Peyer's patch (tissue), 4 donors: ENCODE data around the gene NMUR2.

ENCODE experiments used
- POLR2A ChIP-seq, 2 donors: fragments of 450-650 bp; IDR thresholded peaks; one replicate each; pipeline ENCODE4 v1.5.1; 2017; ENCODE audit warnings: antibody characterized with exemption in 2 of 2, mild to moderate bottlenecking in 2 of 2, moderate library complexity in 2 of 2
- TF ChIP-seq, protein P1 (sequence below), 6 experiments: fragments of 450-650 bp in 4 of 6; fragments of 200-600 bp in 2 of 6; sonication (generic) in 1 of 6; IDR thresholded peaks; one replicate each; pipeline ENCODE4 v1.5.1; 2017 to 2019; ENCODE audit warnings: antibody characterized with exemption in 6 of 6, mild to moderate bottlenecking in 3 of 6, moderate library complexity in 1 of 6

DNA sequence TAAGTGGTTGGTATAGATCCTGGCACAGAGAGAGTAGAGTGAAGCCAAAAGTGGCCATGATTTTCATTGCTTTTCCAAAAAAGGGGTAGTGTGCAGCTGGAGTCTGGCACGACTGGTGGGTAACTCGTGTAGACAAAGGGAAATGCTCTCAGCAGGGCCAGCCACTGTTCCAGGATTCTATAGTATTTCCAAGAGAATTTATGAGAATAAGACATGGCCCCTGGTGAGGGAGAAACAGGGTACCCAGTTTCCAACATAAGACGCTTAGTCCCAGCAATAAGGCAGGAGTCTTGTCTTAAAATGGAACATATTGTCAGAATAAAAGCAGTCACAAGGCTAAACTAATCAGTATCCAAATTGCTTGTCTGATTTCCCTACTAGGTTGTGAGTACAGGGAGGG, 52.1 kb downstream of the NMUR2 start:
- TF ChIP-seq, protein P1, sequence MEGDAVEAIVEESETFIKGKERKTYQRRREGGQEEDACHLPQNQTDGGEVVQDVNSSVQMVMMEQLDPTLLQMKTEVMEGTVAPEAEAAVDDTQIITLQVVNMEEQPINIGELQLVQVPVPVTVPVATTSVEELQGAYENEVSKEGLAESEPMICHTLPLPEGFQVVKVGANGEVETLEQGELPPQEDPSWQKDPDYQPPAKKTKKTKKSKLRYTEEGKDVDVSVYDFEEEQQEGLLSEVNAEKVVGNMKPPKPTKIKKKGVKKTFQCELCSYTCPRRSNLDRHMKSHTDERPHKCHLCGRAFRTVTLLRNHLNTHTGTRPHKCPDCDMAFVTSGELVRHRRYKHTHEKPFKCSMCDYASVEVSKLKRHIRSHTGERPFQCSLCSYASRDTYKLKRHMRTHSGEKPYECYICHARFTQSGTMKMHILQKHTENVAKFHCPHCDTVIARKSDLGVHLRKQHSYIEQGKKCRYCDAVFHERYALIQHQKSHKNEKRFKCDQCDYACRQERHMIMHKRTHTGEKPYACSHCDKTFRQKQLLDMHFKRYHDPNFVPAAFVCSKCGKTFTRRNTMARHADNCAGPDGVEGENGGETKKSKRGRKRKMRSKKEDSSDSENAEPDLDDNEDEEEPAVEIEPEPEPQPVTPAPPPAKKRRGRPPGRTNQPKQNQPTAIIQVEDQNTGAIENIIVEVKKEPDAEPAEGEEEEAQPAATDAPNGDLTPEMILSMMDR (IDR thresholded peaks at IDR 0.05) = no peak
- TF ChIP-seq POLR2A (IDR thresholded peaks at IDR 0.05) = no peak
